Erythroblast (primary cell): ENCODE measurements around the gene SCN8A.

ENCODE experiments used
- GATA1 ChIP-seq: IDR thresholded peaks from 2 replicates; pipeline ENCODE4 v1.6.1; 2011; ENCODE audit warnings: low read depth, mild to moderate bottlenecking, control low read depth, low read length, moderate library complexity
- POLR2A ChIP-seq: IDR thresholded peaks from 2 replicates; pipeline ENCODE4 v1.6.1; 2011; ENCODE audit warnings: mild to moderate bottlenecking, low read length

GRCh38 chr12:51766067-51766676, 175.1 kb downstream of the SCN8A start:
- TF ChIP-seq POLR2A (no peak), GATA1 (no peak)
